ENCODE data around the gene FBXO46. TPM values are rescaled to one million over a fixed set of nuclear protein-coding genes. Genes with fewer than 3 reads are reported as not detected.
A peak's percentile ranks its signal among the peaks of the same experiment; 100 is the strongest.

FBXO46 gene
- total RNA-seq, 1 experiment from 2014 or later = 43.9 TPM

GRCh38 chr19:45682117-45682516 lies 48.6 kb downstream of the FBXO46 start:
- H3K9ac ChIP-seq (ENCODE audit: extremely low read depth, insufficient read length, low read length) = no peak overlapping the region
- no peak for TF ChIP-seq CTCF (conservative IDR thresholded peaks at IDR 0.05)
- H3K27me3 Mint-ChIP-seq (ENCODE audit: low read depth) = peaks cover 30% of the 10 kb centered on the region
- H4K5ac ChIP-seq (ENCODE audit: insufficient read length, low read depth, low read length) = no peak overlapping the region
- H3K27ac ChIP-seq (ENCODE audit: insufficient read length, low read depth, low read length) = no peak overlapping the region
- peaks cover 16 to 28% (median 26%) of the 10 kb centered on the region in 3 experiments for H3K36me3 Mint-ChIP-seq (ENCODE audit: insufficient read depth in 1 of 3, low read depth in 3 of 3)
- H3K79me2 ChIP-seq (ENCODE audit: insufficient read depth, low read length) = no peaks in the 10 kb centered on the region
- no peak overlapping the region for H3K23ac ChIP-seq (ENCODE audit: insufficient read length, low read depth, low read length)
- H3K23me2 ChIP-seq (ENCODE audit: insufficient read length, low read depth, low read length, poor library complexity, severe bottlenecking) = peaks cover 7% of the 10 kb centered on the region
- H2BK12ac ChIP-seq (ENCODE audit: insufficient read length, low read depth, low read length) = no peak overlapping the region
- H3K4me1 ChIP-seq (ENCODE audit: insufficient read depth, low read length) = no peaks in the 10 kb centered on the region
- H4K91ac ChIP-seq (ENCODE audit: insufficient read length, low read depth, low read length) = no peak overlapping the region
- peaks cover 7 to 17% of the 10 kb centered on the region in 2 experiments for H3K4me1 Mint-ChIP-seq
- H3K4me2 ChIP-seq (ENCODE audit: insufficient read depth, insufficient read length, low read length) = peak overlapping the region; percentile 20
- peak overlapping the region; percentile 53 to 60 for H3K4me3 Mint-ChIP-seq
- no CpG with 5 or more reads among the region's 8 CpGs for WGBS (ENCODE audit: extremely low coverage, insufficient read length, low lambda C conversion rate)
- DNase-seq = no peak
- no peaks in the 10 kb centered on the region for H3K9me3 Mint-ChIP-seq
- no peak overlapping the region for H2AFZ ChIP-seq (ENCODE audit: low read length)
- no peak overlapping the region for H2BK15ac ChIP-seq (ENCODE audit: low read depth, low read length)
- H4K8ac ChIP-seq (replicated peaks; ENCODE audit: insufficient read length, low read depth, low read length) = no peak overlapping the region
- no peaks in the 10 kb centered on the region for H3K79me1 ChIP-seq (ENCODE audit: insufficient read depth, low read depth, low read length, poor library complexity, severe bottlenecking)
- no peak overlapping the region for H2AK5ac ChIP-seq (ENCODE audit: insufficient read length, low read length)
- no peak overlapping the region for H3K18ac ChIP-seq (ENCODE audit: insufficient read length, low read depth, low read length)
- H2BK120ac ChIP-seq (ENCODE audit: low read depth, low read length, poor library complexity, severe bottlenecking) = no peak overlapping the region
- no peak overlapping the region for H3K4ac ChIP-seq (ENCODE audit: low read depth, low read length)
- H3K9me3 ChIP-seq (ENCODE audit: control insufficient read depth, low read depth, low read length) = no peaks in the 10 kb centered on the region
- no peak overlapping the region for H3K56ac ChIP-seq (ENCODE audit: insufficient read length, low read depth, low read length)
- H3T11ph ChIP-seq (ENCODE audit: low read length) = no peak overlapping the region
- no peak overlapping the region for H3K14ac ChIP-seq (ENCODE audit: insufficient read depth, low read length)
- no peaks in the 10 kb centered on the region for H3K27me3 ChIP-seq (ENCODE audit: insufficient read depth, low read length)
- H4K20me1 ChIP-seq (ENCODE audit: control insufficient read depth, insufficient read depth, insufficient read length) = no peaks in the 10 kb centered on the region
- H3K27ac Mint-ChIP-seq = no peak overlapping the region
- no peak overlapping the region for H2BK5ac ChIP-seq (ENCODE audit: insufficient read length, low read length)
- H2BK20ac ChIP-seq (ENCODE audit: low read depth, low read length, poor library complexity, severe bottlenecking) = no peak overlapping the region
